MM.1S (cell line): Measurements from ENCODE around the gene EHF.

Experiments
- DNase-seq: peaks from one replicate; pipeline ENCODE4 v3.0.0-alpha.2; 2015
- H2AFZ ChIP-seq: fragments of 300-600 bp; sonication (generic); 2 replicates; pipeline ENCODE4 v1.6.0; 2016; ENCODE audit warnings: antibody characterized with exemption, low read length
- H3F3A ChIP-seq: fragments of 300-600 bp; sonication (generic); 2 replicates; pipeline ENCODE4 v1.6.1; 2016; ENCODE audit warnings: mild to moderate bottlenecking, antibody characterized with exemption, low read length, moderate library complexity, mixed read lengths; ENCODE audit not compliant: insufficient read depth
- H3K27ac ChIP-seq: fragments of 300-600 bp; sonication (generic); 2 replicates; pipeline ENCODE4 v1.5.1; 2016; ENCODE audit warnings: mild to moderate bottlenecking, low read length
- H3K27me3 ChIP-seq: fragments of 300-600 bp; sonication (generic); replicated peaks from 2 replicates; pipeline ENCODE4 v1.6.0; 2016; ENCODE audit warnings: low read length; ENCODE audit not compliant: insufficient read depth
- H3K36me3 ChIP-seq: fragments of 300-600 bp; sonication (generic); replicated peaks from 2 replicates; pipeline ENCODE4 v1.6.1; 2016; ENCODE audit warnings: mild to moderate bottlenecking, low read length, mixed read lengths; ENCODE audit not compliant: insufficient read depth
- H3K4me1 ChIP-seq: fragments of 300-600 bp; sonication (generic); 2 replicates; pipeline ENCODE4 v1.6.1; 2016; ENCODE audit warnings: low read length, mixed read lengths
- H3K4me2 ChIP-seq: fragments of 300-600 bp; sonication (generic); 2 replicates; pipeline ENCODE4 v1.6.0; 2016; ENCODE audit warnings: low read depth, low read length
- H3K4me3 ChIP-seq: fragments of 300-600 bp; sonication (generic); 2 replicates; pipeline ENCODE4 v1.5.1; 2016; ENCODE audit warnings: low read length, mixed read lengths
- H3K79me2 ChIP-seq: fragments of 300-600 bp; sonication (generic); 2 replicates; pipeline ENCODE4 v1.6.1; 2016; ENCODE audit warnings: mixed run types, low read length, mixed read lengths
- H3K9ac ChIP-seq: fragments of 300-600 bp; sonication (generic); 2 replicates; pipeline ENCODE4 v1.6.1; 2016; ENCODE audit warnings: low read length, mixed read lengths
- H3K9me2 ChIP-seq: fragments of 300-600 bp; sonication (generic); replicated peaks from 2 replicates; pipeline ENCODE4 v1.6.1; 2016; ENCODE audit warnings: mild to moderate bottlenecking, low read length, mixed read lengths; ENCODE audit not compliant: insufficient read depth
- H3K9me3 ChIP-seq: fragments of 300-600 bp; sonication (generic); replicated peaks from 2 replicates; pipeline ENCODE4 v1.6.1; 2016; ENCODE audit warnings: mild to moderate bottlenecking, low read length, mixed read lengths; ENCODE audit not compliant: insufficient read depth
- H4K20me1 ChIP-seq: fragments of 300-600 bp; sonication (generic); 2 replicates; pipeline ENCODE4 v1.6.1; 2016; ENCODE audit warnings: mild to moderate bottlenecking, low read length, moderate library complexity, mixed read lengths; ENCODE audit not compliant: insufficient read depth
- EZH2 ChIP-seq: fragments of 300-600 bp; sonication (generic); optimal IDR thresholded peaks from 2 replicates; pipeline ENCODE3; 2017; ENCODE audit warnings: low read depth, mild to moderate bottlenecking, antibody characterized with exemption, low read length, mixed read lengths
- EZH2phosphoT487 ChIP-seq: fragments of 300-600 bp; sonication (generic); IDR thresholded peaks from 2 replicates; pipeline ENCODE4 v1.6.1; 2018; ENCODE audit warnings: antibody characterized with exemption, low read length
- TF ChIP-seq, protein P1 (sequence below): fragments of 300-600 bp; sonication (generic); IDR thresholded peaks from 2 replicates; pipeline ENCODE4 v1.5.1; 2016; ENCODE audit warnings: antibody characterized with exemption, low read length, mixed read lengths

Gene EHF

GRCh38 chr11:34680918-34681586, 60.2 kb downstream of the EHF start:
- Histone ChIP-seq H3K4me3 (no peak overlapping the region), H3K79me2 (no peaks in the 10 kb centered on the region), H3K4me1 (peaks cover 11% of the 10 kb centered on the region), H2AFZ (no peak overlapping the region), H4K20me1 (no peaks in the 10 kb centered on the region), H3K9me3 (no peaks in the 10 kb centered on the region), H3K9ac (no peak overlapping the region), H3K9me2 (no peaks in the 10 kb centered on the region), H3K27ac (no peak overlapping the region), H3K36me3 (no peaks in the 10 kb centered on the region), H3K4me2 (no peak overlapping the region), H3F3A (peaks cover 14% of the 10 kb centered on the region; the same call in 1 of the 2 replicates), H3K27me3 (no peaks in the 10 kb centered on the region)
- peak; percentile 26 for DNase-seq
- no peak for TF ChIP-seq EZH2phosphoT487
- TF ChIP-seq, protein P1, sequence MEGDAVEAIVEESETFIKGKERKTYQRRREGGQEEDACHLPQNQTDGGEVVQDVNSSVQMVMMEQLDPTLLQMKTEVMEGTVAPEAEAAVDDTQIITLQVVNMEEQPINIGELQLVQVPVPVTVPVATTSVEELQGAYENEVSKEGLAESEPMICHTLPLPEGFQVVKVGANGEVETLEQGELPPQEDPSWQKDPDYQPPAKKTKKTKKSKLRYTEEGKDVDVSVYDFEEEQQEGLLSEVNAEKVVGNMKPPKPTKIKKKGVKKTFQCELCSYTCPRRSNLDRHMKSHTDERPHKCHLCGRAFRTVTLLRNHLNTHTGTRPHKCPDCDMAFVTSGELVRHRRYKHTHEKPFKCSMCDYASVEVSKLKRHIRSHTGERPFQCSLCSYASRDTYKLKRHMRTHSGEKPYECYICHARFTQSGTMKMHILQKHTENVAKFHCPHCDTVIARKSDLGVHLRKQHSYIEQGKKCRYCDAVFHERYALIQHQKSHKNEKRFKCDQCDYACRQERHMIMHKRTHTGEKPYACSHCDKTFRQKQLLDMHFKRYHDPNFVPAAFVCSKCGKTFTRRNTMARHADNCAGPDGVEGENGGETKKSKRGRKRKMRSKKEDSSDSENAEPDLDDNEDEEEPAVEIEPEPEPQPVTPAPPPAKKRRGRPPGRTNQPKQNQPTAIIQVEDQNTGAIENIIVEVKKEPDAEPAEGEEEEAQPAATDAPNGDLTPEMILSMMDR, result no peak
- no peak for TF ChIP-seq EZH2

DNA sequence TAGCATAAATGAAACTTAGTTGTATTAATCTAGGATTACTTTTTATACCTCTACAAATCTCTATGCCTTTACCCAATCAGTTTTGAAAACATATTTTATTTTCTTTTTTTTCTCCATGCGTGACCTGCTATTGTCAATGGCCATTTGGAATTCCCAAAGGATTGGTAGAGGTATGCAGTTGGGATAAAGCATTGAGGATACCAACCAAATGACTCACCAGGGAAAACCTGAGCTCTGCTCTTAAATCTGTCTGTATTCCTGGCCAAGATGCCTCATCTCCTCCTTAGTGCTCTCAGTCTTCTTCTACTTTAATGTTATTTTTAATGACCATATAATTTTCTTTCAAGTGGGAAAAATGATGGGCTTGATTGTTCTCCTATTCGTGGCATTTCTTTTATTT, 61.9 kb downstream of the EHF start:
- no peaks in the 10 kb centered on the region for H3K9me3 ChIP-seq
- no peaks in the 10 kb centered on the region for H3K79me2 ChIP-seq
- peaks cover 16% of the 10 kb centered on the region; the same call in 1 of the 2 replicates for H3F3A ChIP-seq
- H3K9me2 ChIP-seq, result no peaks in the 10 kb centered on the region
- DNase-seq, result no peak
- H3K9ac ChIP-seq, result no peak overlapping the region
- H3K4me1 ChIP-seq, result peaks cover 11% of the 10 kb centered on the region
- H2AFZ ChIP-seq, result no peak overlapping the region
- no peak overlapping the region for H3K27ac ChIP-seq
- no peaks in the 10 kb centered on the region for H3K36me3 ChIP-seq
- TF ChIP-seq EZH2, result no peak
- TF ChIP-seq, protein P1, result no peak
- no peak for TF ChIP-seq EZH2phosphoT487
- H3K4me2 ChIP-seq, result no peak overlapping the region
- H3K27me3 ChIP-seq, result no peaks in the 10 kb centered on the region
- H4K20me1 ChIP-seq, result no peaks in the 10 kb centered on the region
- no peak overlapping the region for H3K4me3 ChIP-seq

- H3K36me3 ChIP-seq, result no peaks in the 10 kb centered on the region
- H3F3A ChIP-seq, result peaks cover 16% of the 10 kb centered on the region; the same call in 1 of the 2 replicates
- TF ChIP-seq, protein P1, result no peak
- no peak for TF ChIP-seq EZH2
- TF ChIP-seq EZH2phosphoT487, result no peak
- H3K4me3 ChIP-seq, result no peak overlapping the region
- no peak overlapping the region for H2AFZ ChIP-seq
- no peak overlapping the region for H3K9ac ChIP-seq
- no peak for DNase-seq
- no peaks in the 10 kb centered on the region for H3K9me3 ChIP-seq
- no peaks in the 10 kb centered on the region for H4K20me1 ChIP-seq
- H3K4me1 ChIP-seq, result peaks cover 11% of the 10 kb centered on the region
- H3K27ac ChIP-seq, result no peak overlapping the region
- no peaks in the 10 kb centered on the region for H3K9me2 ChIP-seq
- no peak overlapping the region for H3K4me2 ChIP-seq
- no peaks in the 10 kb centered on the region for H3K79me2 ChIP-seq
- H3K27me3 ChIP-seq, result no peaks in the 10 kb centered on the region
Observed at GRCh38 chr11:34683396-34683795, 62.5 kb downstream of the EHF start.
